H1 (cell line): ENCODE data around the gene VPS35. TPM values are rescaled to one million over a fixed set of nuclear protein-coding genes. Genes with fewer than 3 reads are reported as not detected.

Experiments used
- CTCF ChIA-PET: fragments of 300-600 bp; sonication (Branson Sonifier 250); formaldehyde crosslinking; loops from one replicate; lab custom pipeline; 2021; ENCODE audit not compliant: partially characterized antibody; lab: Charles Lee
- POLR2A ChIA-PET: fragments of 300-600 bp; sonication (Branson Sonifier 250); formaldehyde crosslinking; loops from one replicate; lab custom pipeline; 2021; ENCODE audit warnings: inconsistent platforms; ENCODE audit not compliant: partially characterized antibody; lab: Charles Lee
- DNase-seq, 2 experiments: peaks; one replicate each; pipeline versions ENCODE4 v3.0.0 to v3.0.0-alpha.2; 2010 to 2022; ENCODE audit warnings: low spot score in 2 of 2, low read depth in 1 of 2, mixed read lengths in 1 of 2
- FAIRE-seq: peaks from 2 replicates; lab custom pipeline; 2011; peaks lifted over from hg19 to GRCh38; lab: Jason Lieb, UNC
- H2AFZ ChIP-seq: 2 replicates; pipeline ENCODE4 v1.8.1; 2012; ENCODE audit warnings: low read length, inconsistent platforms
- H2AK5ac ChIP-seq: 2 replicates; pipeline ENCODE4 v1.6.1; 2013; ENCODE audit warnings: low read depth, low read length
- H2BK120ac ChIP-seq: replicated peaks from 2 replicates; pipeline ENCODE3; 2013; ENCODE audit warnings: low read depth, low read length, inconsistent platforms
- H2BK12ac ChIP-seq: 2 replicates; pipeline ENCODE4 v1.6.1; 2013; ENCODE audit warnings: low read depth, low read length
- H2BK15ac ChIP-seq: 2 replicates; pipeline ENCODE4 v1.6.1; 2013; ENCODE audit warnings: low read length
- H2BK20ac ChIP-seq: 2 replicates; pipeline ENCODE4 v1.6.1; 2013; ENCODE audit warnings: low read length
- H2BK5ac ChIP-seq: 2 replicates; pipeline ENCODE4 v1.6.1; 2013; ENCODE audit warnings: low read depth, low read length
- H3K14ac ChIP-seq: 2 replicates; pipeline ENCODE4 v1.6.1; 2013; ENCODE audit warnings: inconsistent platforms; ENCODE audit not compliant: insufficient read length
- H3K18ac ChIP-seq: 2 replicates; pipeline ENCODE4 v1.6.1; 2013; ENCODE audit warnings: low read length; ENCODE audit errors: extremely low read depth
- H3K23ac ChIP-seq: 2 replicates; pipeline ENCODE4 v1.6.1; 2013; ENCODE audit warnings: inconsistent platforms; ENCODE audit not compliant: insufficient read length
- H3K23me2 ChIP-seq: 2 replicates; pipeline ENCODE4 v1.6.1; 2013; ENCODE audit warnings: low read depth, low read length
- H3K27ac ChIP-seq: 2 replicates; pipeline ENCODE4 v1.6.1; 2011; ENCODE audit warnings: low read depth, low read length, inconsistent platforms
- H3K27me3 ChIP-seq, 4 experiments: replicated peaks in 1 of 4; 1 replicate in 1 of 4; 2 replicates in 3 of 4; pipeline versions ENCODE4 v1.6.1 to v1.8.1; 2011 to 2013; ENCODE audit warnings: low read length in 3 of 4, mild to moderate bottlenecking in 3 of 4, inconsistent platforms in 2 of 4, mixed read lengths in 2 of 4, moderate library complexity in 1 of 4; ENCODE audit not compliant: control insufficient read depth in 3 of 4, insufficient read depth in 3 of 4; ENCODE audit errors: extremely low read depth in 1 of 4
- H3K36me3 ChIP-seq, 4 experiments: 2 replicates each; pipeline versions ENCODE4 v1.6.1 to v1.8.1; 2011 to 2013; ENCODE audit warnings: mild to moderate bottlenecking in 4 of 4, low read length in 3 of 4, moderate library complexity in 2 of 4, control low read depth in 1 of 4, inconsistent platforms in 1 of 4; ENCODE audit not compliant: insufficient read depth in 4 of 4, control insufficient read depth in 2 of 4
- H3K4ac ChIP-seq: replicated peaks from 2 replicates; pipeline ENCODE3; 2013; ENCODE audit warnings: low read length, low read depth, mixed read lengths, inconsistent platforms; ENCODE audit not compliant: insufficient read length
- H3K4me1 ChIP-seq, 4 experiments: replicated peaks in 1 of 4; 1 replicate in 1 of 4; 2 replicates in 3 of 4; pipeline versions ENCODE4 v1.6.1 to v1.8.1; 2011 to 2013; ENCODE audit warnings: low read length in 3 of 4, inconsistent platforms in 2 of 4, mixed read lengths in 1 of 4; ENCODE audit not compliant: insufficient read depth in 4 of 4, control insufficient read depth in 3 of 4
- H3K4me2 ChIP-seq, 2 experiments: 2 replicates each; pipeline versions ENCODE4 v1.6.1 to v1.8.1; 2011 to 2013; ENCODE audit warnings: low read depth in 2 of 2, low read length in 2 of 2, control low read depth in 1 of 2, inconsistent platforms in 1 of 2, mild to moderate bottlenecking in 1 of 2; ENCODE audit not compliant: insufficient read depth in 1 of 2
- H3K4me3 ChIP-seq, 4 experiments: fragments of 200-600, 300-600 bp in 1 of 4; sonication (generic), shearing (Covaris generic), sonication (Bioruptor Twin) in 1 of 4; 2 replicates each; pipeline versions ENCODE4 v1.5.1 to v1.8.1; 2011 to 2016; ENCODE audit warnings: low read length in 4 of 4, low read depth in 3 of 4, control low read depth in 2 of 4, inconsistent platforms in 2 of 4, mild to moderate bottlenecking in 2 of 4, mixed read lengths in 1 of 4, moderate library complexity in 1 of 4; ENCODE audit not compliant: insufficient read depth in 2 of 4; ENCODE audit errors: extremely low read depth in 1 of 4
- H3K56ac ChIP-seq: replicated peaks from 2 replicates; pipeline ENCODE3; 2013; ENCODE audit warnings: low read depth, mild to moderate bottlenecking, mixed read lengths, low read length, inconsistent platforms; ENCODE audit not compliant: insufficient read length
- H3K79me1 ChIP-seq: 2 replicates; pipeline ENCODE4 v1.6.1; 2013; ENCODE audit warnings: low read depth, low read length, control low read depth
- H3K79me2 ChIP-seq, 2 experiments: 2 replicates each; pipeline versions ENCODE4 v1.6.1 to v1.8.1; 2012 to 2013; ENCODE audit warnings: low read length in 2 of 2, mild to moderate bottlenecking in 2 of 2, inconsistent platforms in 1 of 2; ENCODE audit not compliant: insufficient read depth in 2 of 2, control insufficient read depth in 1 of 2
- H3K9ac ChIP-seq, 4 experiments: replicated peaks in 1 of 4; 1 replicate in 1 of 4; 2 replicates in 3 of 4; pipeline versions ENCODE4 v1.6.1 to v1.8.1; 2011 to 2013; ENCODE audit warnings: low read depth in 3 of 4, low read length in 3 of 4, control low read depth in 2 of 4, mild to moderate bottlenecking in 2 of 4, moderate library complexity in 2 of 4, inconsistent platforms in 1 of 4; ENCODE audit errors: extremely low read depth in 1 of 4
- H3K9me3 ChIP-seq, 2 experiments: 2 replicates each; pipeline versions ENCODE4 v1.6.1 to v1.8.1; 2012 to 2013; ENCODE audit warnings: mild to moderate bottlenecking in 2 of 2, moderate library complexity in 2 of 2, control low read depth in 1 of 2, inconsistent platforms in 1 of 2, low read depth in 1 of 2, low read length in 1 of 2, mixed read lengths in 1 of 2; ENCODE audit not compliant: insufficient read depth in 2 of 2
- H4K20me1 ChIP-seq, 2 experiments: replicated peaks in 1 of 2; 2 replicates each; pipeline versions ENCODE3 to v1.8.1; 2011 to 2013; ENCODE audit warnings: inconsistent platforms in 2 of 2, low read length in 2 of 2, mild to moderate bottlenecking in 1 of 2; ENCODE audit not compliant: insufficient read depth in 2 of 2, control insufficient read depth in 1 of 2
- H4K5ac ChIP-seq: 2 replicates; pipeline ENCODE4 v1.6.1; 2013; ENCODE audit warnings: low read length, low read depth, mixed read lengths, inconsistent platforms; ENCODE audit not compliant: insufficient read length
- H4K8ac ChIP-seq: 2 replicates; pipeline ENCODE4 v1.8.0; 2013; ENCODE audit warnings: mild to moderate bottlenecking, moderate library complexity, low read length, inconsistent platforms; ENCODE audit not compliant: insufficient read depth; ENCODE audit errors: extremely low read depth
- H4K91ac ChIP-seq: replicated peaks from 2 replicates; pipeline ENCODE3; 2013; ENCODE audit warnings: low read length, mixed read lengths, inconsistent platforms; ENCODE audit not compliant: insufficient read length
- BACH1 ChIP-seq: IDR thresholded peaks from 2 replicates; pipeline ENCODE4 v1.6.1; 2012; ENCODE audit warnings: low read length, improper control_type of control experiment
- E2F6 ChIP-seq: IDR thresholded peaks from 2 replicates; pipeline ENCODE4 v1.6.1; 2012; ENCODE audit warnings: inconsistent platforms
- EGR1 ChIP-seq: IDR thresholded peaks from 2 replicates; pipeline ENCODE4 v1.6.1; 2011; ENCODE audit warnings: low read depth, low read length, borderline replicate concordance
- POLR2A ChIP-seq, 2 experiments: IDR thresholded peaks; 1 replicate in 1 of 2; 2 replicates in 1 of 2; pipeline ENCODE4 v1.6.1; 2011; ENCODE audit warnings: low read depth in 2 of 2, low read length in 2 of 2, mild to moderate bottlenecking in 2 of 2; ENCODE audit errors: control extremely low read depth in 1 of 2
- RAD21 ChIP-seq, 2 experiments: IDR thresholded peaks in 1 of 2; conservative IDR thresholded peaks in 1 of 2; 2 replicates each; pipeline ENCODE4 v1.6.1; 2011; ENCODE audit warnings: low read depth in 2 of 2, low read length in 2 of 2, improper control_type of control experiment in 1 of 2, inconsistent platforms in 1 of 2, mild to moderate bottlenecking in 1 of 2, moderate library complexity in 1 of 2
- SRF ChIP-seq: IDR thresholded peaks from 2 replicates; pipeline ENCODE4 v1.6.1; 2011; ENCODE audit warnings: mild to moderate bottlenecking, low read depth, low read length, moderate library complexity
- TAF1 ChIP-seq: IDR thresholded peaks from 2 replicates; pipeline ENCODE4 v1.6.1; 2011; ENCODE audit warnings: mild to moderate bottlenecking, low read depth, low read length
- TEAD4 ChIP-seq: IDR thresholded peaks from 2 replicates; pipeline ENCODE4 v1.6.1; 2012; ENCODE audit warnings: low read depth, low read length, inconsistent platforms, mixed read lengths
- WGBS, 2 experiments: shearing (Covaris generic) in 1 of 2; methylation state at CpG; one replicate each; pipeline versions ENCODE4 v1.1.6 to v1.1.7; 2013 to 2015; ENCODE audit warnings: low lambda C conversion rate in 2 of 2, mixed read lengths in 2 of 2, inconsistent platforms in 1 of 2, low coverage in 1 of 2, missing lambda C conversion rate in 1 of 2; ENCODE audit not compliant: insufficient replicate concordance in 2 of 2, insufficient coverage in 1 of 2, insufficient read length in 1 of 2; ENCODE audit errors: extremely low coverage in 1 of 2, missing lambda C conversion rate in 1 of 2; 5-methylcytosine and 5-hydroxymethylcytosine counted together
- polyA plus RNA-seq, 7 experiments: library from polyadenylated mRNA; depleted of rRNA in 3 of 7; stranded (reverse) in 5 of 7; unstranded in 2 of 7; fragments of >200 nt in 5 of 7; fragments of 200-250 nt in 2 of 7; gene quantifications; 1 replicate in 5 of 7; 2 replicates in 1 of 7; 4 replicates in 1 of 7; pipeline versions ENCODE4 v1.2.1 to v1.2.3, GENCODE V29; 2011 to 2013; ENCODE audit warnings: missing spikeins in 2 of 7, mixed read lengths in 2 of 7
- total RNA-seq: library from RNA; stranded (reverse); fragmentation: NEBNext Ultra II Directional; extraction: Animal tissue kit (Norgen Biotek cat#: 25700); gene quantifications from 2 replicates; pipeline ENCODE4 v1.2.1, GENCODE V29; 2021

The VPS35 gene
- total and polyA plus RNA-seq, 2 of the 8 experiments (the other 6 are each of a cell fraction or from before 2014, with no cell fraction given) = 10.3 to 66.9 TPM

GRCh38 chr16:46713634-46714033 is 24.7 kb upstream of the VPS35 start:
- Histone ChIP-seq H3K79me1 (no peaks in the 10 kb centered on the region), H4K91ac (no peak overlapping the region), H2AK5ac (no peak overlapping the region), H2BK120ac (no peak overlapping the region), H4K8ac (no peak overlapping the region), H3K36me3 (no peaks in the 10 kb centered on the region), H2BK20ac (no peak overlapping the region), H3K4me3 (no peak overlapping the region), H2BK5ac (no peak overlapping the region), H3K56ac (no peak overlapping the region), H4K5ac (no peak overlapping the region), H3K9me3 (no peaks in the 10 kb centered on the region), H3K4ac (no peak overlapping the region), H3K18ac (no peak overlapping the region), H4K20me1 (no peaks in the 10 kb centered on the region), H3K4me1 (no peaks in the 10 kb centered on the region), H3K23me2 (no peaks in the 10 kb centered on the region), H2AFZ (no peak overlapping the region), H3K27me3 (no peaks in the 10 kb centered on the region), H3K23ac (no peak overlapping the region), H3K14ac (no peak overlapping the region), H3K9ac (no peak overlapping the region), H3K79me2 (no peaks in the 10 kb centered on the region), H3K4me2 (no peak overlapping the region), H2BK15ac (no peak overlapping the region), H3K27ac (no peak overlapping the region), H2BK12ac (no peak overlapping the region)
- peak in 1 of 2 experiments; percentile 3 for DNase-seq
- FAIRE-seq = no peak
- ChIA-PET CTCF (interaction anchor here (1.1 to 1.7 kb wide), 3 partner anchors 14 to 314 kb away, joined by 3 to 4 read pairs (median 4); no protein-coding TSS in a partner anchor), POLR2A (interaction anchor here (1.3 kb wide), 1 partner anchor 15 kb away, joined by 4 read pairs; no protein-coding TSS in a partner anchor)
- WGBS, 2 experiments = 98% methylated on average over 3 of the region's 3 CpGs; no CpG with 5 or more reads in 1 of the 2 experiments
- TF ChIP-seq RAD21 (IDR thresholded peaks at IDR 0.05 in 1 of 2, conservative IDR thresholded peaks at IDR 0.05 in 1 of 2; ENCODE audit: low read depth in 2 of 2, low read length in 2 of 2) (no peak), TEAD4 (no peak), EGR1 (no peak), SRF (no peak), POLR2A (IDR thresholded peaks at IDR 0.05; ENCODE audit: control extremely low read depth in 1 of 2, low read depth in 2 of 2, low read length in 2 of 2) (no peak), E2F6 (no peak), BACH1 (no peak), TAF1 (no peak)
